ENCODE data around the gene BMF.
A peak's percentile ranks its signal among the peaks of the same experiment; 100 is the strongest.
"Not testable (repeated sequence)": the region's sequence is repeated elsewhere in the genome, so short reads cannot be mapped to it uniquely, and the experiment has no call there.

BMF gene

DNA sequence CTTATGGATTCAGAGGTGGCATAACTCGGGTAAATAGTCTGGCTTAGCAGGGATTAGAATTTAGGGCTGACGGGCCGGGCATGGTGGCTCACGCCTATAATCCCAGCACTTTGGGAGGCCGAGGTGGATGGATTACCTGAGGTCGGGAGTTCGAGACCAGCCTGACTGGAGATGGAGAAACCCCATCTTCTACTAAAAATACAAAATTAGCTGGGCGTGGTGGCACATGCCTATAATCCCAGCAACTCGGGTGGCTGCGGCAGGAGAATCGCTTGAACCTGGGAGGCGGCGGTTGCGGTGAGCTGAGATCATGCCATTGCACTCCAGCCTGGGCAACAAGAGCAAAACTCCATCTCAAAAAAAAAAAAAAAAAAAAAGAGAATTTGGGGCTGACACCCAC is 6.4 kb upstream of the BMF start:
- not testable (repeated sequence) for H3K36me3 ChIP-seq (ENCODE audit: control insufficient read depth, insufficient read depth, low read length); H3K4me2 ChIP-seq (ENCODE audit: low read length); H2BK15ac ChIP-seq (replicated peaks; ENCODE audit: low read depth); H3K27me3 ChIP-seq (ENCODE audit: insufficient read depth, low read length, poor library complexity); H2BK5ac ChIP-seq (ENCODE audit: low read length); H4K5ac ChIP-seq (ENCODE audit: low read length); H3K4me3 ChIP-seq (ENCODE audit: low read length); H3K9ac ChIP-seq (ENCODE audit: low read length); H3K56ac ChIP-seq (ENCODE audit: low read length); H4K8ac ChIP-seq (ENCODE audit: low read depth, low read length); DNase-seq; H2BK120ac ChIP-seq (ENCODE audit: low read depth, low read length); H3K4me1 ChIP-seq (ENCODE audit: control insufficient read depth, low read depth, low read length); H3K27ac ChIP-seq (ENCODE audit: low read depth, low read length); H3K23ac ChIP-seq (ENCODE audit: low read length); H3K18ac ChIP-seq (ENCODE audit: low read length); H2AK5ac ChIP-seq (ENCODE audit: low read length); H3K79me2 ChIP-seq (ENCODE audit: control insufficient read depth, insufficient read depth, low read length); H3K79me1 ChIP-seq (ENCODE audit: low read length)
- WGBS (ENCODE audit: extremely low coverage, insufficient coverage, low lambda C conversion rate) = no CpG with 5 or more reads among the region's 14 CpGs
- H3K4ac ChIP-seq (ENCODE audit: low read depth, low read length) = peak overlapping the region; percentile 43

- DNase-seq = no peak
- no peaks in the 10 kb centered on the region for H3K36me3 ChIP-seq (ENCODE audit: control insufficient read depth, insufficient read depth, low read length)
- no peaks in the 10 kb centered on the region for H3K79me2 ChIP-seq (ENCODE audit: control insufficient read depth, insufficient read depth, low read length)
- H2BK15ac ChIP-seq (replicated peaks; ENCODE audit: low read depth) = no peak overlapping the region
- no peak overlapping the region for H3K4ac ChIP-seq (ENCODE audit: low read depth, low read length)
- H2BK120ac ChIP-seq (ENCODE audit: low read depth, low read length) = no peak overlapping the region
- no peak overlapping the region for H3K23ac ChIP-seq (ENCODE audit: low read length)
- peaks cover 3% of the 10 kb centered on the region for H3K4me1 ChIP-seq (ENCODE audit: control insufficient read depth, low read depth, low read length)
- H3K18ac ChIP-seq (ENCODE audit: low read length) = no peak overlapping the region
- H3K27ac ChIP-seq (ENCODE audit: low read depth, low read length) = peak overlapping the region; percentile 8
- no peak overlapping the region for H4K8ac ChIP-seq (ENCODE audit: low read depth, low read length)
- no peak overlapping the region for H2AK5ac ChIP-seq (ENCODE audit: low read length)
- no peak overlapping the region for H3K9ac ChIP-seq (ENCODE audit: low read length)
- no peaks in the 10 kb centered on the region for H3K79me1 ChIP-seq (ENCODE audit: low read length)
- H3K27me3 ChIP-seq (ENCODE audit: insufficient read depth, low read length, poor library complexity) = no peaks in the 10 kb centered on the region
- no peak overlapping the region for H4K5ac ChIP-seq (ENCODE audit: low read length)
- no peak overlapping the region for H3K4me3 ChIP-seq (ENCODE audit: low read length)
- no CpG with 5 or more reads among the region's 2 CpGs for WGBS (ENCODE audit: extremely low coverage, insufficient coverage, low lambda C conversion rate)
- H3K56ac ChIP-seq (ENCODE audit: low read length) = no peak overlapping the region
- H3K4me2 ChIP-seq (ENCODE audit: low read length) = no peak overlapping the region
- H2BK5ac ChIP-seq (ENCODE audit: low read length) = no peak overlapping the region
Measured at GRCh38 chr15:40114218-40114617, 5.5 kb upstream of the BMF start.

DNA sequence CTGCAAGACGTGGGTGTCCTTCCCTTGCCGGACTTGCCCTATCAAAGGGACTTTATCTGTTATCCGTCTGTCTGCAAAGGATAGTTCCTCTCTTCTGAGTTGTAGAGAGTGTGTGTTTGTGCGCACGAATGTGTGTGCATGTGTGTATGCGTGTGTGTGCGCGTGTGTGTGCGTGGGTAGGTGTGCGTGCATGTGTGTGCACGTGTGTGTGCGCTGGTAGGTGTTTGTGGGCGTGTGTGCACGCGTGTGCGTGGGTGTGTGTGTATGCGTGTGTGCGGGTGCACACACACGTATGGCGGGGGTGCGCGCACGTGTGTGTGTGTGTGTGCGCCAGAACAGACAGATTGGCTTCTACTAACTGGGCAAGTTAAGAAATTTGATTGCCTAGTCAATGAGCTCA is 4.1 kb upstream of the BMF start:
- Histone ChIP-seq H2BK15ac (replicated peaks; ENCODE audit: low read depth) (no peak overlapping the region), H3K23ac (ENCODE audit: low read length) (no peak overlapping the region), H3K4ac (ENCODE audit: low read depth, low read length) (no peak overlapping the region), H2AK5ac (ENCODE audit: low read length) (no peak overlapping the region), H3K36me3 (ENCODE audit: control insufficient read depth, insufficient read depth, low read length) (no peaks in the 10 kb centered on the region), H3K9ac (ENCODE audit: low read length) (no peak overlapping the region), H3K4me1 (ENCODE audit: control insufficient read depth, low read depth, low read length) (peaks cover 3% of the 10 kb centered on the region), H3K79me2 (ENCODE audit: control insufficient read depth, insufficient read depth, low read length) (no peaks in the 10 kb centered on the region), H3K56ac (ENCODE audit: low read length) (peak overlapping the region; percentile 44), H3K4me2 (ENCODE audit: low read length) (no peak overlapping the region), H3K27ac (ENCODE audit: low read depth, low read length) (no peak overlapping the region), H2BK5ac (ENCODE audit: low read length) (no peak overlapping the region), H2BK120ac (ENCODE audit: low read depth, low read length) (no peak overlapping the region), H4K5ac (ENCODE audit: low read length) (no peak overlapping the region), H4K8ac (ENCODE audit: low read depth, low read length) (no peak overlapping the region), H3K79me1 (ENCODE audit: low read length) (no peaks in the 10 kb centered on the region), H3K27me3 (ENCODE audit: insufficient read depth, low read length, poor library complexity) (no peaks in the 10 kb centered on the region), H3K18ac (ENCODE audit: low read length) (no peak overlapping the region), H3K4me3 (ENCODE audit: low read length) (no peak overlapping the region)
- DNase-seq = no peak
- WGBS (ENCODE audit: extremely low coverage, insufficient coverage, low lambda C conversion rate) = no CpG with 5 or more reads among the region's 24 CpGs

- no peak overlapping the region for H3K18ac ChIP-seq (ENCODE audit: low read length)
- H4K8ac ChIP-seq (ENCODE audit: low read depth, low read length) = no peak overlapping the region
- H3K56ac ChIP-seq (ENCODE audit: low read length) = peak overlapping the region; percentile 39
- no peaks in the 10 kb centered on the region for H3K27me3 ChIP-seq (ENCODE audit: insufficient read depth, low read length, poor library complexity)
- H3K4me1 ChIP-seq (ENCODE audit: control insufficient read depth, low read depth, low read length) = peaks cover 7% of the 10 kb centered on the region
- no peak overlapping the region for H2BK15ac ChIP-seq (replicated peaks; ENCODE audit: low read depth)
- no peak overlapping the region for H2BK120ac ChIP-seq (ENCODE audit: low read depth, low read length)
- DNase-seq = no peak
- H3K9ac ChIP-seq (ENCODE audit: low read length) = no peak overlapping the region
- H3K79me2 ChIP-seq (ENCODE audit: control insufficient read depth, insufficient read depth, low read length) = no peaks in the 10 kb centered on the region
- WGBS (ENCODE audit: extremely low coverage, insufficient coverage, low lambda C conversion rate) = no CpG with 5 or more reads among the region's 2 CpGs
- H4K5ac ChIP-seq (ENCODE audit: low read length) = no peak overlapping the region
- H2AK5ac ChIP-seq (ENCODE audit: low read length) = no peak overlapping the region
- H3K23ac ChIP-seq (ENCODE audit: low read length) = no peak overlapping the region
- H3K4ac ChIP-seq (ENCODE audit: low read depth, low read length) = no peak overlapping the region
- no peak overlapping the region for H3K4me3 ChIP-seq (ENCODE audit: low read length)
- H3K79me1 ChIP-seq (ENCODE audit: low read length) = no peaks in the 10 kb centered on the region
- H3K36me3 ChIP-seq (ENCODE audit: control insufficient read depth, insufficient read depth, low read length) = no peaks in the 10 kb centered on the region
- no peak overlapping the region for H3K4me2 ChIP-seq (ENCODE audit: low read length)
- no peak overlapping the region for H2BK5ac ChIP-seq (ENCODE audit: low read length)
- no peak overlapping the region for H3K27ac ChIP-seq (ENCODE audit: low read depth, low read length)
Measured at GRCh38 chr15:40111888-40112287, 3.2 kb upstream of the BMF start.

- no peak for DNase-seq
- Histone ChIP-seq H3K18ac (ENCODE audit: low read length) (no peak overlapping the region), H3K23ac (ENCODE audit: low read length) (no peak overlapping the region), H2AK5ac (ENCODE audit: low read length) (peak overlapping the region; percentile 50), H3K27ac (ENCODE audit: low read depth, low read length) (no peak overlapping the region), H2BK120ac (ENCODE audit: low read depth, low read length) (no peak overlapping the region), H3K27me3 (ENCODE audit: insufficient read depth, low read length, poor library complexity) (no peaks in the 10 kb centered on the region), H3K9ac (ENCODE audit: low read length) (no peak overlapping the region), H3K4me1 (ENCODE audit: control insufficient read depth, low read depth, low read length) (peaks cover 13% of the 10 kb centered on the region), H3K4me2 (ENCODE audit: low read length) (no peak overlapping the region), H3K4me3 (ENCODE audit: low read length) (no peak overlapping the region), H2BK5ac (ENCODE audit: low read length) (no peak overlapping the region), H3K36me3 (ENCODE audit: control insufficient read depth, insufficient read depth, low read length) (no peaks in the 10 kb centered on the region), H3K56ac (ENCODE audit: low read length) (peak overlapping the region; percentile 53), H2BK15ac (replicated peaks; ENCODE audit: low read depth) (no peak overlapping the region), H3K4ac (ENCODE audit: low read depth, low read length) (no peak overlapping the region), H4K5ac (ENCODE audit: low read length) (no peak overlapping the region), H3K79me1 (ENCODE audit: low read length) (no peaks in the 10 kb centered on the region), H3K79me2 (ENCODE audit: control insufficient read depth, insufficient read depth, low read length) (no peaks in the 10 kb centered on the region), H4K8ac (ENCODE audit: low read depth, low read length) (no peak overlapping the region)
- WGBS (ENCODE audit: extremely low coverage, insufficient coverage, low lambda C conversion rate) = no CpG with 5 or more reads among the region's 9 CpGs
Measured at GRCh38 chr15:40110866-40111550, 2.3 kb upstream of the BMF start.
